SK-N-SH (cell line): ENCODE measurements around the gene PARP14. TPM values are rescaled to one million over a fixed set of nuclear protein-coding genes. Genes with fewer than 3 reads are reported as not detected.

ENCODE experiments used
- CTCF ChIA-PET: fragments of 300-600, 350-600 bp; formaldehyde crosslinking; extraction: SDS; loops from one replicate; lab custom pipeline; 2021; lab: Yijun Ruan, JAX
- POLR2A ChIA-PET: fragments of 350-600 bp; sonication (Branson Sonifier 250); formaldehyde crosslinking; extraction: SDS; loops from one replicate; lab custom pipeline; 2020; ENCODE audit warnings: antibody characterized with exemption, inconsistent platforms; lab: Yijun Ruan, JAX
- DNase-seq: peaks from one replicate; pipeline ENCODE4 v3.0.0; 2012
- H2AFZ ChIP-seq: fragments of 200-600 bp; sonication (generic); 2 replicates; pipeline ENCODE4 v1.8.1; 2016; ENCODE audit warnings: antibody characterized with exemption, mild to moderate bottlenecking, low read depth
- H3F3A ChIP-seq: fragments of 200-600 bp; sonication (generic); replicated peaks from 2 replicates; pipeline ENCODE3; 2016; ENCODE audit warnings: antibody characterized with exemption, mild to moderate bottlenecking; ENCODE audit not compliant: insufficient read depth
- H3K27ac ChIP-seq, 2 experiments: fragments of 200-500 bp in 1 of 2; fragments of 200-600 bp in 1 of 2; sonication (Bioruptor generic) in 1 of 2; sonication (generic), shearing (Covaris generic) in 1 of 2; 2 replicates each; pipeline versions ENCODE4 v1.5.1 to v1.6.1; 2014 to 2016; ENCODE audit warnings: low read depth in 2 of 2, inconsistent platforms in 1 of 2, low read length in 1 of 2, mild to moderate bottlenecking in 1 of 2, mixed read lengths in 1 of 2
- H3K27me3 ChIP-seq: fragments of 200-600 bp; sonication (generic), shearing (Covaris generic); 2 replicates; pipeline ENCODE4 v1.6.1; 2016; ENCODE audit warnings: mixed run types; ENCODE audit not compliant: insufficient read depth
- H3K36me3 ChIP-seq, 2 experiments: fragments of 200-500 bp in 1 of 2; fragments of 200-600 bp in 1 of 2; sonication (Bioruptor generic) in 1 of 2; sonication (generic) in 1 of 2; replicated peaks in 1 of 2; 2 replicates each; pipeline versions ENCODE3 to v1.5.1; 2014 to 2016; ENCODE audit warnings: low read length in 1 of 2, mild to moderate bottlenecking in 1 of 2; ENCODE audit not compliant: insufficient read depth in 2 of 2, control insufficient read depth in 1 of 2
- H3K4me1 ChIP-seq, 2 experiments: fragments of 200-500 bp in 1 of 2; fragments of 200-600 bp in 1 of 2; sonication (Bioruptor generic) in 1 of 2; sonication (generic), shearing (Covaris generic) in 1 of 2; 2 replicates each; pipeline versions ENCODE4 v1.5.1 to v1.6.1; 2014 to 2016; ENCODE audit warnings: low read depth in 1 of 2, low read length in 1 of 2, mixed run types in 1 of 2; ENCODE audit not compliant: insufficient read depth in 2 of 2, control insufficient read depth in 1 of 2
- H3K4me2 ChIP-seq: fragments of 200-600 bp; sonication (generic), shearing (Covaris generic); 2 replicates; pipeline ENCODE4 v1.6.1; 2017; ENCODE audit warnings: mixed run types
- H3K4me3 ChIP-seq, 2 experiments: fragments of 200-500 bp in 1 of 2; fragments of 200-600 bp in 1 of 2; sonication (Bioruptor generic) in 1 of 2; sonication (generic), shearing (Covaris generic) in 1 of 2; 2 replicates each; pipeline versions ENCODE4 v1.5.1 to v1.8.1; 2014 to 2016; ENCODE audit warnings: low read depth in 2 of 2, inconsistent platforms in 1 of 2, low read length in 1 of 2, mild to moderate bottlenecking in 1 of 2, mixed read lengths in 1 of 2, moderate library complexity in 1 of 2
- H3K79me2 ChIP-seq: fragments of 200-600 bp; sonication (generic); 2 replicates; pipeline ENCODE4 v1.8.1; 2017; ENCODE audit warnings: mild to moderate bottlenecking; ENCODE audit not compliant: insufficient read depth
- H3K9ac ChIP-seq: fragments of 200-600 bp; sonication (generic); 2 replicates; pipeline ENCODE4 v1.6.1; 2017; ENCODE audit warnings: mixed run types
- H3K9me2 ChIP-seq: fragments of 200-600 bp; sonication (generic); 2 replicates; pipeline ENCODE4 v1.6.1; 2017; ENCODE audit warnings: mixed run types
- H3K9me3 ChIP-seq: fragments of 200-600 bp; sonication (generic); 2 replicates; pipeline ENCODE4 v1.6.1; 2017; ENCODE audit warnings: mixed run types, mild to moderate bottlenecking, moderate library complexity
- H4K20me1 ChIP-seq: fragments of 200-600 bp; sonication (generic); 2 replicates; pipeline ENCODE4 v1.6.1; 2017; ENCODE audit warnings: mild to moderate bottlenecking, mixed run types; ENCODE audit not compliant: insufficient read depth
- CHD2 ChIP-seq: fragments of 150-350 bp; IDR thresholded peaks from 2 replicates; pipeline ENCODE4 v1.6.1; 2018; ENCODE audit warnings: low read length; ENCODE audit not compliant: partially characterized antibody
- ELF1 ChIP-seq: IDR thresholded peaks from 2 replicates; pipeline ENCODE4 v1.4.0; 2012
- EP300 ChIP-seq, 2 experiments: IDR thresholded peaks; 2 replicates each; pipeline versions ENCODE4 v1.4.0 to v1.6.1; 2012; ENCODE audit warnings: borderline replicate concordance in 1 of 2, low read depth in 1 of 2, low read length in 1 of 2
- FOSL2 ChIP-seq: IDR thresholded peaks from 2 replicates; pipeline ENCODE4 v1.4.0; 2012; ENCODE audit warnings: low read depth, mild to moderate bottlenecking, moderate library complexity, borderline replicate concordance
- FOXJ3 ChIP-seq: sonication (generic); formaldehyde crosslinking; IDR thresholded peaks from 2 replicates; pipeline ENCODE4 v1.5.1; 2020; ENCODE audit warnings: mild to moderate bottlenecking, missing genetic modification reagents
- FOXM1 ChIP-seq: IDR thresholded peaks from 2 replicates; pipeline ENCODE4 v1.4.0; 2012; ENCODE audit warnings: low read depth, mild to moderate bottlenecking
- GABPA ChIP-seq: IDR thresholded peaks from 2 replicates; pipeline ENCODE4 v1.4.0; 2012; ENCODE audit warnings: low read depth, mild to moderate bottlenecking
- GATA2 ChIP-seq: sonication (generic); formaldehyde crosslinking; IDR thresholded peaks from 2 replicates; pipeline ENCODE4 v1.5.0; 2020; ENCODE audit warnings: mild to moderate bottlenecking, missing genetic modification reagents
- JUND ChIP-seq: IDR thresholded peaks from 2 replicates; pipeline ENCODE4 v1.4.0; 2012
- MEF2A ChIP-seq: IDR thresholded peaks from 2 replicates; pipeline ENCODE4 v1.4.0; 2012; ENCODE audit warnings: low read depth, borderline replicate concordance
- MXI1 ChIP-seq: IDR thresholded peaks from 2 replicates; pipeline ENCODE4 v1.6.1; 2012; ENCODE audit warnings: mild to moderate bottlenecking, low read depth, low read length, improper control_type of control experiment
- NFIC ChIP-seq: IDR thresholded peaks from 2 replicates; pipeline ENCODE4 v1.4.0; 2012; ENCODE audit warnings: borderline replicate concordance
- POLR2AphosphoS5 ChIP-seq: IDR thresholded peaks from 2 replicates; pipeline ENCODE4 v1.6.1; 2012; ENCODE audit warnings: low read depth, low read length
- SIN3A ChIP-seq: IDR thresholded peaks from 2 replicates; pipeline ENCODE4 v1.6.1; 2012; ENCODE audit warnings: low read depth, mild to moderate bottlenecking, low read length, moderate library complexity, borderline replicate concordance
- SMC3 ChIP-seq: IDR thresholded peaks from 2 replicates; pipeline ENCODE4 v1.6.1; 2012; ENCODE audit warnings: low read depth, low read length, improper control_type of control experiment
- WGBS: methylation state at CpG from one replicate; pipeline ENCODE4 v1.1.6; 2017; ENCODE audit warnings: low lambda C conversion rate; 5-methylcytosine and 5-hydroxymethylcytosine counted together
- polyA plus RNA-seq, 3 experiments: library from polyadenylated mRNA; depleted of rRNA; stranded (reverse); fragments of >200 nt; gene quantifications; 2 replicates each; pipeline ENCODE4 v1.2.3, GENCODE V29; 2012
- TF ChIP-seq, protein P1 (sequence below): IDR thresholded peaks from 2 replicates; pipeline ENCODE4 v1.4.0; 2012; ENCODE audit warnings: low read depth, borderline replicate concordance
- TF ChIP-seq, protein P2 (sequence below): IDR thresholded peaks from 2 replicates; pipeline ENCODE4 v1.4.0; 2012; ENCODE audit warnings: low read depth
- TF ChIP-seq, protein P3 (sequence below): IDR thresholded peaks from 2 replicates; pipeline ENCODE4 v1.6.1; 2012; ENCODE audit warnings: mild to moderate bottlenecking, low read depth, low read length, moderate library complexity
- TF ChIP-seq, protein P4 (sequence below): fragments of 150-350 bp; IDR thresholded peaks from 2 replicates; pipeline ENCODE4 v1.6.1; 2016; ENCODE audit warnings: mild to moderate bottlenecking, low read depth, low read length
- TF ChIP-seq, protein P5 (sequence below): IDR thresholded peaks from 2 replicates; pipeline ENCODE4 v1.4.0; 2012; ENCODE audit warnings: low read depth, borderline replicate concordance

The PARP14 gene
- polyA plus RNA-seq, 1 of the 3 experiments (the other 2 are of a cell fraction) = 9.2 TPM

DNA sequence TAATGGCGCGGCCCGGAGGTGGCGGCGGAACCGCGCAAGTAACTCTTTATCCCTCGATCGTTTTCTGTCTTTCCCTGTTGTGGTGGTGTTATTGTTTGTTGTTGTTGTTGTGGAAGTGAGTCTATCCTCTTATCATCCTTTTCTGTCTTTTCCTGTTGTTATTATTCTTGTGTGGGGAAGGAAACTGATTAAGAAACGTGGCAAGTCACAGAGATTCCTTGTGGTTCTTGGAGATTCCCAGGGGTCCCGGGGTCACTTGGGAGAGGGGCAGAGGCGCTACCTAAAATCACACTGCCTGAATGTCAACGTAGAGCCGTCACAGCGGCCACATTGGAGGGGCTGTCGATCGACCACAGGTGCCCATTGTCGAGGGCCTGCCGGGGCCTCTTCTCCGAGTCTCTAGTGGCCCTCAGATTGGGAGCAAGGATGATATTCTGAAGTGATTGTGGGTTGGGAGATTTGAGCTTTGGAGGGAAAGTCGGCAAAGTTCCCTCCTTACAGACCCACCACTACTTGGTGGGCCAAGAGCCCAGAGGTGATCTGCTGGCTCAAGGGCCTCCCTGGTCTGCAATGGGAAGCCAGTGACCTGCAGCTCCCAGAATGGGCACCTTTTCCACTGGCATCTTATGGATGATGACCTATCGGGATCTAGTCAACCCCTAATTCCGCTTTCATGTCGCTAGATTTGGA is 790 bp downstream of the PARP14 start:
- H3K36me3 ChIP-seq = peaks cover 0 to 4% of the 10 kb centered on the region in 2 experiments
- peaks cover 4% of the 10 kb centered on the region; the same call in 1 of the 2 replicates for H3K79me2 ChIP-seq
- H3K9ac ChIP-seq = peak overlapping the region; percentile 88; the same call in 1 of the 2 replicates
- H3K4me3 ChIP-seq = peak overlapping the region; percentile 60 to 76
- no peaks in the 10 kb centered on the region for H4K20me1 ChIP-seq
- H3K4me2 ChIP-seq = peak overlapping the region; percentile 88
- no peaks in the 10 kb centered on the region for H3K9me2 ChIP-seq
- WGBS = 53% methylated on average over 23 of the region's 24 CpGs
- H2AFZ ChIP-seq = peak overlapping the region; percentile 99
- H3K9me3 ChIP-seq = no peaks in the 10 kb centered on the region
- peak; percentile 21 for DNase-seq
- no peak overlapping the region; a peak in 1 of 4 replicates for H3K27ac ChIP-seq
- no peak for TF ChIP-seq FOXJ3
- TF ChIP-seq, protein P1, sequence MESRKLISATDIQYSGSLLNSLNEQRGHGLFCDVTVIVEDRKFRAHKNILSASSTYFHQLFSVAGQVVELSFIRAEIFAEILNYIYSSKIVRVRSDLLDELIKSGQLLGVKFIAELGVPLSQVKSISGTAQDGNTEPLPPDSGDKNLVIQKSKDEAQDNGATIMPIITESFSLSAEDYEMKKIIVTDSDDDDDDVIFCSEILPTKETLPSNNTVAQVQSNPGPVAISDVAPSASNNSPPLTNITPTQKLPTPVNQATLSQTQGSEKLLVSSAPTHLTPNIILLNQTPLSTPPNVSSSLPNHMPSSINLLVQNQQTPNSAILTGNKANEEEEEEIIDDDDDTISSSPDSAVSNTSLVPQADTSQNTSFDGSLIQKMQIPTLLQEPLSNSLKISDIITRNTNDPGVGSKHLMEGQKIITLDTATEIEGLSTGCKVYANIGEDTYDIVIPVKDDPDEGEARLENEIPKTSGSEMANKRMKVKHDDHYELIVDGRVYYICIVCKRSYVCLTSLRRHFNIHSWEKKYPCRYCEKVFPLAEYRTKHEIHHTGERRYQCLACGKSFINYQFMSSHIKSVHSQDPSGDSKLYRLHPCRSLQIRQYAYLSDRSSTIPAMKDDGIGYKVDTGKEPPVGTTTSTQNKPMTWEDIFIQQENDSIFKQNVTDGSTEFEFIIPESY = no peak
- TF ChIP-seq SMC3 = no peak
- no peak for TF ChIP-seq FOXM1
- no peak for TF ChIP-seq GABPA
- no peak for TF ChIP-seq ELF1
- no peak for TF ChIP-seq NFIC
- no peak for TF ChIP-seq GATA2
- no peak for TF ChIP-seq EP300 (IDR thresholded peaks at IDR 0.05; ENCODE audit: borderline replicate concordance in 1 of 2, low read depth in 1 of 2, low read length in 1 of 2)
- TF ChIP-seq CHD2 = no peak
- no peak for TF ChIP-seq SIN3A
- TF ChIP-seq POLR2AphosphoS5 = no peak
- no peak for TF ChIP-seq MXI1
- TF ChIP-seq, protein P2, sequence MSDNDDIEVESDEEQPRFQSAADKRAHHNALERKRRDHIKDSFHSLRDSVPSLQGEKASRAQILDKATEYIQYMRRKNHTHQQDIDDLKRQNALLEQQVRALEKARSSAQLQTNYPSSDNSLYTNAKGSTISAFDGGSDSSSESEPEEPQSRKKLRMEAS = no peak
- TF ChIP-seq, protein P3, sequence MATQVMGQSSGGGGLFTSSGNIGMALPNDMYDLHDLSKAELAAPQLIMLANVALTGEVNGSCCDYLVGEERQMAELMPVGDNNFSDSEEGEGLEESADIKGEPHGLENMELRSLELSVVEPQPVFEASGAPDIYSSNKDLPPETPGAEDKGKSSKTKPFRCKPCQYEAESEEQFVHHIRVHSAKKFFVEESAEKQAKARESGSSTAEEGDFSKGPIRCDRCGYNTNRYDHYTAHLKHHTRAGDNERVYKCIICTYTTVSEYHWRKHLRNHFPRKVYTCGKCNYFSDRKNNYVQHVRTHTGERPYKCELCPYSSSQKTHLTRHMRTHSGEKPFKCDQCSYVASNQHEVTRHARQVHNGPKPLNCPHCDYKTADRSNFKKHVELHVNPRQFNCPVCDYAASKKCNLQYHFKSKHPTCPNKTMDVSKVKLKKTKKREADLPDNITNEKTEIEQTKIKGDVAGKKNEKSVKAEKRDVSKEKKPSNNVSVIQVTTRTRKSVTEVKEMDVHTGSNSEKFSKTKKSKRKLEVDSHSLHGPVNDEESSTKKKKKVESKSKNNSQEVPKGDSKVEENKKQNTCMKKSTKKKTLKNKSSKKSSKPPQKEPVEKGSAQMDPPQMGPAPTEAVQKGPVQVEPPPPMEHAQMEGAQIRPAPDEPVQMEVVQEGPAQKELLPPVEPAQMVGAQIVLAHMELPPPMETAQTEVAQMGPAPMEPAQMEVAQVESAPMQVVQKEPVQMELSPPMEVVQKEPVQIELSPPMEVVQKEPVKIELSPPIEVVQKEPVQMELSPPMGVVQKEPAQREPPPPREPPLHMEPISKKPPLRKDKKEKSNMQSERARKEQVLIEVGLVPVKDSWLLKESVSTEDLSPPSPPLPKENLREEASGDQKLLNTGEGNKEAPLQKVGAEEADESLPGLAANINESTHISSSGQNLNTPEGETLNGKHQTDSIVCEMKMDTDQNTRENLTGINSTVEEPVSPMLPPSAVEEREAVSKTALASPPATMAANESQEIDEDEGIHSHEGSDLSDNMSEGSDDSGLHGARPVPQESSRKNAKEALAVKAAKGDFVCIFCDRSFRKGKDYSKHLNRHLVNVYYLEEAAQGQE = no peak
- TF ChIP-seq, protein P4, sequence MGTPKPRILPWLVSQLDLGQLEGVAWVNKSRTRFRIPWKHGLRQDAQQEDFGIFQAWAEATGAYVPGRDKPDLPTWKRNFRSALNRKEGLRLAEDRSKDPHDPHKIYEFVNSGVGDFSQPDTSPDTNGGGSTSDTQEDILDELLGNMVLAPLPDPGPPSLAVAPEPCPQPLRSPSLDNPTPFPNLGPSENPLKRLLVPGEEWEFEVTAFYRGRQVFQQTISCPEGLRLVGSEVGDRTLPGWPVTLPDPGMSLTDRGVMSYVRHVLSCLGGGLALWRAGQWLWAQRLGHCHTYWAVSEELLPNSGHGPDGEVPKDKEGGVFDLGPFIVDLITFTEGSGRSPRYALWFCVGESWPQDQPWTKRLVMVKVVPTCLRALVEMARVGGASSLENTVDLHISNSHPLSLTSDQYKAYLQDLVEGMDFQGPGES = no peak
- TF ChIP-seq JUND = no peak
- no peak for TF ChIP-seq MEF2A
- no peak for TF ChIP-seq FOSL2
- TF ChIP-seq, protein P5, sequence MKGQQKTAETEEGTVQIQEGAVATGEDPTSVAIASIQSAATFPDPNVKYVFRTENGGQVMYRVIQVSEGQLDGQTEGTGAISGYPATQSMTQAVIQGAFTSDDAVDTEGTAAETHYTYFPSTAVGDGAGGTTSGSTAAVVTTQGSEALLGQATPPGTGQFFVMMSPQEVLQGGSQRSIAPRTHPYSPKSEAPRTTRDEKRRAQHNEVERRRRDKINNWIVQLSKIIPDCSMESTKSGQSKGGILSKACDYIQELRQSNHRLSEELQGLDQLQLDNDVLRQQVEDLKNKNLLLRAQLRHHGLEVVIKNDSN = no peak
- no peaks in the 10 kb centered on the region for H3K27me3 ChIP-seq
- CTCF ChIA-PET = interaction anchor here (1.1 to 5.8 kb wide), 3 partner anchors 122 to 1135 kb away, joined by 4 to 84 read pairs (median 45); no protein-coding TSS in a partner anchor
- H3F3A ChIP-seq = peaks cover 18% of the 10 kb centered on the region
- peaks cover 12 to 16% of the 10 kb centered on the region in 2 experiments; a peak in 3 of 4 replicates for H3K4me1 ChIP-seq
- POLR2A ChIA-PET = no interaction called here
